ENCODE results near the gene CEND1.

GRCh38 chr11:823441-824291, 33.8 kb upstream of the CEND1 start:
- TF ChIP-seq, protein P1, sequence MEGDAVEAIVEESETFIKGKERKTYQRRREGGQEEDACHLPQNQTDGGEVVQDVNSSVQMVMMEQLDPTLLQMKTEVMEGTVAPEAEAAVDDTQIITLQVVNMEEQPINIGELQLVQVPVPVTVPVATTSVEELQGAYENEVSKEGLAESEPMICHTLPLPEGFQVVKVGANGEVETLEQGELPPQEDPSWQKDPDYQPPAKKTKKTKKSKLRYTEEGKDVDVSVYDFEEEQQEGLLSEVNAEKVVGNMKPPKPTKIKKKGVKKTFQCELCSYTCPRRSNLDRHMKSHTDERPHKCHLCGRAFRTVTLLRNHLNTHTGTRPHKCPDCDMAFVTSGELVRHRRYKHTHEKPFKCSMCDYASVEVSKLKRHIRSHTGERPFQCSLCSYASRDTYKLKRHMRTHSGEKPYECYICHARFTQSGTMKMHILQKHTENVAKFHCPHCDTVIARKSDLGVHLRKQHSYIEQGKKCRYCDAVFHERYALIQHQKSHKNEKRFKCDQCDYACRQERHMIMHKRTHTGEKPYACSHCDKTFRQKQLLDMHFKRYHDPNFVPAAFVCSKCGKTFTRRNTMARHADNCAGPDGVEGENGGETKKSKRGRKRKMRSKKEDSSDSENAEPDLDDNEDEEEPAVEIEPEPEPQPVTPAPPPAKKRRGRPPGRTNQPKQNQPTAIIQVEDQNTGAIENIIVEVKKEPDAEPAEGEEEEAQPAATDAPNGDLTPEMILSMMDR (IDR thresholded peaks at IDR 0.05; ENCODE audit: poor library complexity) = no peak
- TF ChIP-seq EZH2phosphoT487 (IDR thresholded peaks at IDR 0.05; ENCODE audit: low read depth, severe bottlenecking, unreplicated experiment) = no peak
- no peak for TF ChIP-seq EZH2 (IDR thresholded peaks at IDR 0.05; ENCODE audit: borderline replicate concordance)

Measured in hepatocyte (in vitro differentiated cells).